ENCODE data around the gene LMBR1L. TPM values are rescaled to one million over a fixed set of nuclear protein-coding genes. Genes with fewer than 3 reads are reported as not detected.
"Not testable (repeated sequence)": the region's sequence is repeated elsewhere in the genome, so short reads cannot be mapped to it uniquely, and the experiment has no call there.

The LMBR1L gene
- total RNA-seq, 1 donor from 2014 or later: 86.1 TPM

GRCh38 chr12:49066120-49066519 lies 44.5 kb downstream of the LMBR1L start:
- Mint-ChIP-seq H3K36me3 (ENCODE audit: unreplicated experiment) (no peaks in the 10 kb centered on the region), H3K4me3 (ENCODE audit: unreplicated experiment) (no peak overlapping the region), H3K27me3 (ENCODE audit: unreplicated experiment) (no peaks in the 10 kb centered on the region), H3K4me1 (ENCODE audit: unreplicated experiment) (peaks cover 26% of the 10 kb centered on the region), H3K9me3 (ENCODE audit: unreplicated experiment) (no peaks in the 10 kb centered on the region), H3K27ac (ENCODE audit: unreplicated experiment) (no peak overlapping the region)
- TF ChIP-seq CTCF (IDR thresholded peaks at IDR 0.05): no peak
- DNase-seq (ENCODE audit: extremely low spot score, unreplicated experiment): no peak

- no peak overlapping the region for H3K4me3 Mint-ChIP-seq (ENCODE audit: unreplicated experiment)
- H3K27ac Mint-ChIP-seq (ENCODE audit: unreplicated experiment): no peak overlapping the region
- TF ChIP-seq CTCF (IDR thresholded peaks at IDR 0.05): no peak
- H3K4me1 Mint-ChIP-seq (ENCODE audit: unreplicated experiment): peaks cover 22% of the 10 kb centered on the region
- H3K27me3 Mint-ChIP-seq (ENCODE audit: unreplicated experiment): no peaks in the 10 kb centered on the region
- DNase-seq (ENCODE audit: extremely low spot score, unreplicated experiment): no peak
- no peaks in the 10 kb centered on the region for H3K9me3 Mint-ChIP-seq (ENCODE audit: unreplicated experiment)
- H3K36me3 Mint-ChIP-seq (ENCODE audit: unreplicated experiment): no peaks in the 10 kb centered on the region
Observed at GRCh38 chr12:49064767-49065152, 45.9 kb downstream of the LMBR1L start.

GRCh38 chr12:49061916-49062315 lies 48.7 kb downstream of the LMBR1L start:
- peaks cover 33% of the 10 kb centered on the region for H3K4me1 Mint-ChIP-seq (ENCODE audit: unreplicated experiment)
- not testable (repeated sequence) for H3K27ac Mint-ChIP-seq (ENCODE audit: unreplicated experiment); H3K9me3 Mint-ChIP-seq (ENCODE audit: unreplicated experiment); H3K27me3 Mint-ChIP-seq (ENCODE audit: unreplicated experiment); H3K4me3 Mint-ChIP-seq (ENCODE audit: unreplicated experiment); DNase-seq (ENCODE audit: extremely low spot score, unreplicated experiment); H3K36me3 Mint-ChIP-seq (ENCODE audit: unreplicated experiment)

GRCh38 chr12:49061157-49061650 lies 49.4 kb downstream of the LMBR1L start:
- no peaks in the 10 kb centered on the region for H3K36me3 Mint-ChIP-seq (ENCODE audit: unreplicated experiment)
- no peak for DNase-seq (ENCODE audit: extremely low spot score, unreplicated experiment)
- no peak for TF ChIP-seq CTCF (IDR thresholded peaks at IDR 0.05)
- no peaks in the 10 kb centered on the region for H3K27me3 Mint-ChIP-seq (ENCODE audit: unreplicated experiment)
- H3K4me3 Mint-ChIP-seq (ENCODE audit: unreplicated experiment): peak overlapping the region; percentile 93
- peak overlapping the region; percentile 99 for H3K27ac Mint-ChIP-seq (ENCODE audit: unreplicated experiment)
- peaks cover 40% of the 10 kb centered on the region for H3K4me1 Mint-ChIP-seq (ENCODE audit: unreplicated experiment)
- H3K9me3 Mint-ChIP-seq (ENCODE audit: unreplicated experiment): no peaks in the 10 kb centered on the region

- no peaks in the 10 kb centered on the region for H3K27me3 Mint-ChIP-seq (ENCODE audit: unreplicated experiment)
- peak within 1 kb of the TSS; percentile 93 for H3K4me3 Mint-ChIP-seq (ENCODE audit: unreplicated experiment)
- peak within 1 kb of the TSS; percentile 99 for H3K27ac Mint-ChIP-seq (ENCODE audit: unreplicated experiment)
- peak; percentile 46 for TF ChIP-seq CTCF (IDR thresholded peaks at IDR 0.05)
- H3K4me1 Mint-ChIP-seq (ENCODE audit: unreplicated experiment): peaks cover 47% of the 10 kb centered on the region
- H3K36me3 Mint-ChIP-seq (ENCODE audit: unreplicated experiment): peaks cover 2% of the 10 kb centered on the region
- DNase-seq (ENCODE audit: extremely low spot score, unreplicated experiment): peak; percentile 96
- no peaks in the 10 kb centered on the region for H3K9me3 Mint-ChIP-seq (ENCODE audit: unreplicated experiment)
Observed at GRCh38 chr12:49060237-49061156, 50.1 kb downstream of the LMBR1L start, which contains the start of gene KMT2D. Gene KMT2D (minus strand): TSS chr12:49060794. CDS start chr12:49055324, 5,470 bp downstream.

Data from osteocyte (in vitro differentiated cells).